K562 (cell line): ENCODE results near the gene FAM228A. TPM values are rescaled to one million over a fixed set of nuclear protein-coding genes. Genes with fewer than 3 reads are reported as not detected.

ENCODE experiments used
- ATAC-seq: fragments of 200-7000 bp; cut with Tn5 transposase; 3 replicates; pipeline ENCODE4 v1.9.1; 2020; ENCODE audit warnings: moderate library complexity
- BruUV-seq: library from RNA; stranded (reverse); fragments of 400-500 nt; replicated peaks from 2 replicates; lab custom pipeline; 2021; lab: Mats Ljungman, UMichigan
- CTCF ChIA-PET: fragments of 300-600 bp; formaldehyde crosslinking; extraction: SDS; loops from one replicate; lab custom pipeline; 2021; ENCODE audit warnings: low intra/inter-chr PET ratio; lab: Yijun Ruan, JAX
- POLR2A ChIA-PET: fragments of 300-600, 350-650 bp; sonication (Branson Sonifier 250); formaldehyde crosslinking; extraction: SDS; loops from one replicate; lab custom pipeline; 2021; ENCODE audit warnings: antibody characterized with exemption, inconsistent platforms; lab: Yijun Ruan, JAX
- DNase-seq, 4 experiments: peaks; one replicate each; pipeline versions ENCODE4 v3.0.0 to v3.0.0-alpha.2; 2011 to 2018; ENCODE audit warnings: low spot score in 3 of 4, mixed read lengths in 3 of 4; ENCODE audit errors: extremely low read depth in 1 of 4
- FAIRE-seq: peaks from 2 replicates; lab custom pipeline; 2011; peaks lifted over from hg19 to GRCh38; lab: Jason Lieb, UNC
- H2AFZ ChIP-seq: 2 replicates; pipeline ENCODE4 v1.6.0; 2011; ENCODE audit warnings: low read depth, low read length, control low read depth, inconsistent platforms
- H3K27ac ChIP-seq: fragments of 200-600 bp; 3 replicates; pipeline ENCODE4 v1.8.0; 2011; ENCODE audit warnings: low read depth, mild to moderate bottlenecking, control low read depth, inconsistent platforms, low read length, moderate library complexity, mixed read lengths; ENCODE audit errors: extremely low read depth
- H3K27me3 ChIP-seq, 2 experiments: fragments of 300-600 bp in 1 of 2; 2 replicates in 1 of 2; 3 replicates in 1 of 2; pipeline versions ENCODE4 v1.6.0 to v1.8.0; 2011; ENCODE audit warnings: inconsistent platforms in 2 of 2, low read length in 2 of 2, mild to moderate bottlenecking in 1 of 2, mixed read lengths in 1 of 2, moderate library complexity in 1 of 2; ENCODE audit not compliant: control insufficient read depth in 2 of 2, insufficient read depth in 2 of 2
- H3K36me3 ChIP-seq: fragments of 300-600 bp; 3 replicates; pipeline ENCODE4 v1.8.0; 2011; ENCODE audit warnings: mild to moderate bottlenecking, low read length, inconsistent platforms; ENCODE audit not compliant: control insufficient read depth, insufficient read depth
- H3K4me1 ChIP-seq, 2 experiments: fragments of 200-600 bp in 1 of 2; replicated peaks in 1 of 2; 2 replicates in 1 of 2; 3 replicates in 1 of 2; pipeline versions ENCODE4 v1.5.1 to v1.8.0; 2011; ENCODE audit warnings: inconsistent platforms in 2 of 2, low read length in 2 of 2, mild to moderate bottlenecking in 1 of 2, mixed read lengths in 1 of 2, moderate library complexity in 1 of 2; ENCODE audit not compliant: control insufficient read depth in 2 of 2, insufficient read depth in 2 of 2
- H3K4me2 ChIP-seq: 2 replicates; pipeline ENCODE4 v1.6.1; 2011; ENCODE audit warnings: low read length, control low read depth, inconsistent platforms, mixed read lengths; ENCODE audit not compliant: insufficient read depth
- H3K4me3 ChIP-seq: fragments of 200-600 bp; sonication (generic), shearing (Covaris generic); 2 replicates; pipeline ENCODE4 v1.5.1; 2016; ENCODE audit warnings: control low read depth, inconsistent platforms
- H3K79me2 ChIP-seq: fragments of 200-600 bp; 3 replicates; pipeline ENCODE4 v1.8.0; 2011; ENCODE audit warnings: low read length, inconsistent platforms; ENCODE audit not compliant: control insufficient read depth, insufficient read depth
- H3K9ac ChIP-seq, 2 experiments: 2 replicates each; pipeline versions ENCODE4 v1.6.0 to v1.6.1; 2011; ENCODE audit warnings: low read depth in 2 of 2, low read length in 2 of 2, control low read depth in 1 of 2, inconsistent platforms in 1 of 2, mild to moderate bottlenecking in 1 of 2, mixed read lengths in 1 of 2; ENCODE audit not compliant: insufficient read depth in 1 of 2
- H3K9me1 ChIP-seq: one replicate; pipeline ENCODE4 v1.6.0; 2011; ENCODE audit warnings: inconsistent platforms, mild to moderate bottlenecking, low read length, moderate library complexity; ENCODE audit not compliant: control insufficient read depth, insufficient read depth
- H3K9me3 ChIP-seq: replicated peaks from 2 replicates; pipeline ENCODE4 v1.5.1; 2011; ENCODE audit warnings: low read depth, low read length, inconsistent platforms; ENCODE audit not compliant: control insufficient read depth, insufficient read depth
- H4K20me1 ChIP-seq: replicated peaks from 2 replicates; pipeline ENCODE4 v1.6.1; 2011; ENCODE audit warnings: low read length, inconsistent platforms, mixed read lengths; ENCODE audit not compliant: control insufficient read depth, insufficient read depth
- BACH1 ChIP-seq: fragments of 200-800 bp; sonication (Bioruptor generic); IDR thresholded peaks from 2 replicates; pipeline ENCODE4 v1.6.1; 2016; ENCODE audit warnings: missing genetic modification characterization, missing compliant biosample characterization
- BRF2 ChIP-seq: IDR thresholded peaks from 3 replicates; pipeline ENCODE4 v1.6.1; 2011; ENCODE audit warnings: borderline replicate concordance, mild to moderate bottlenecking; ENCODE audit not compliant: insufficient read length, insufficient read depth
- CREBBP ChIP-seq: IDR thresholded peaks from one replicate; pipeline ENCODE4 v1.6.1; 2012; ENCODE audit warnings: low read depth, mild to moderate bottlenecking, control low read depth, inconsistent platforms, low read length
- CTCF ChIP-seq, 3 experiments: IDR thresholded peaks in 2 of 3; conservative IDR thresholded peaks in 1 of 3; 2 replicates each; pipeline ENCODE4 v1.5.1; 2011 to 2012; ENCODE audit warnings: low read length in 3 of 3, mild to moderate bottlenecking in 3 of 3, control low read depth in 2 of 3, improper control_type of control experiment in 1 of 3, inconsistent platforms in 1 of 3, low read depth in 1 of 3, mixed read lengths in 1 of 3, moderate library complexity in 1 of 3; ENCODE audit not compliant: insufficient read depth in 2 of 3
- HEY1 ChIP-seq: fragments of 250-450 bp; sonication (Bioruptor Pico); IDR thresholded peaks from 2 replicates; pipeline ENCODE4 v1.5.0; 2020; ENCODE audit warnings: mild to moderate bottlenecking, moderate library complexity, borderline replicate concordance
- HNRNPK ChIP-seq: fragments of 200-400 bp; formaldehyde crosslinking; IDR thresholded peaks from one replicate; pipeline ENCODE4 v1.6.1; 2018; ENCODE audit warnings: mild to moderate bottlenecking, low read depth, low read length; ENCODE audit not compliant: poor library complexity, severe bottlenecking
- KLF13 ChIP-seq: fragments of 450-650 bp; IDR thresholded peaks from 2 replicates; pipeline ENCODE4 v1.6.1; 2016; ENCODE audit warnings: missing genetic modification characterization, low read depth, mild to moderate bottlenecking, missing compliant biosample characterization, moderate library complexity, borderline replicate concordance
- LARP7 ChIP-seq: fragments of 450-650 bp; IDR thresholded peaks from 2 replicates; pipeline ENCODE4 v1.6.1; 2016
- MEIS2 ChIP-seq: fragments of 450-650 bp; IDR thresholded peaks from 2 replicates; pipeline ENCODE4 v1.6.1; 2014; ENCODE audit warnings: mild to moderate bottlenecking; ENCODE audit not compliant: partially characterized antibody
- NCOA1 ChIP-seq: fragments of 450-650 bp; IDR thresholded peaks from 2 replicates; pipeline ENCODE4 v1.6.1; 2016; ENCODE audit warnings: low read depth
- NUFIP1 ChIP-seq: fragments of 450-650 bp; IDR thresholded peaks from 2 replicates; pipeline ENCODE4 v1.6.1; 2018; ENCODE audit not compliant: partially characterized antibody
- ZNF263 ChIP-seq: sonication (generic); formaldehyde crosslinking; IDR thresholded peaks from 2 replicates; pipeline ENCODE4 v1.8.0; 2022; ENCODE audit warnings: mild to moderate bottlenecking, missing genetic modification reagents, borderline replicate concordance
- WGBS: fragments of 100-300 bp; shearing (Covaris generic); methylation state at CpG from one replicate; pipeline ENCODE4 v1.1.6; 2016; ENCODE audit warnings: low coverage, mixed read lengths; ENCODE audit not compliant: insufficient coverage; ENCODE audit errors: missing lambda C conversion rate; 5-methylcytosine and 5-hydroxymethylcytosine counted together
- in situ Hi-C: fragments of 300-500 bp; cut with MboI; formaldehyde crosslinking; loops from 4 replicates; pipeline ENCODE4 v1.15.0; 2018; ENCODE audit warnings: inconsistent platforms, mixed read lengths
- intact Hi-C: fragments of 100-400 bp; cut with micrococcal nuclease; formaldehyde crosslinking; loops from 2 replicates; pipeline ENCODE4 v1.14.2; 2022
- polyA plus RNA-seq, 8 experiments: library from polyadenylated mRNA; depleted of rRNA in 4 of 8; stranded (reverse) in 5 of 8; unstranded in 3 of 8; fragments of >200 nt; fragmentation: Nextera tagmentation in 2 of 8; fragmentation: Illumina TruSeq in 1 of 8; extraction: Ambion mirVana in 2 of 8; extraction: Trizol in 1 of 8; gene quantifications; 2 replicates each; pipeline versions ENCODE4 v1.2.1 to v1.2.3, GENCODE V29; 2011 to 2014; ENCODE audit warnings: inconsistent platforms in 1 of 8, missing spikeins in 1 of 8
- total RNA-seq, 7 experiments: library from RNA; depleted of rRNA in 6 of 7; stranded (reverse); fragments of >200 nt in 6 of 7; fragmentation: Illumina TruSeq in 2 of 7; extraction: Trizol in 2 of 7; gene quantifications; 2 replicates each; pipeline versions ENCODE4 v1.2.1 to v1.2.3, GENCODE V29; 2011 to 2021; ENCODE audit warnings: low replicate concordance in 1 of 7

The FAM228A gene
- total and polyA plus RNA-seq, 9 of the 15 experiments (the other 6 are each of a cell fraction or from before 2014, with no cell fraction given): not detected

- Histone ChIP-seq H3K9ac (no peak overlapping the region), H3K4me1 (no peaks in the 10 kb centered on the region), H4K20me1 (no peaks in the 10 kb centered on the region), H3K4me2 (no peak overlapping the region), H3K9me1 (no peaks in the 10 kb centered on the region), H3K36me3 (no peaks in the 10 kb centered on the region), H2AFZ (no peak overlapping the region), H3K79me2 (no peaks in the 10 kb centered on the region), H3K9me3 (no peaks in the 10 kb centered on the region), H3K27me3 (no peaks in the 10 kb centered on the region), H3K27ac (no peak overlapping the region), H3K4me3 (no peak overlapping the region)
- ATAC-seq: no peak
- TF ChIP-seq BACH1 (tag) (no peak), LARP7 (no peak), CREBBP (no peak), HNRNPK (no peak), NCOA1 (no peak), NUFIP1 (no peak), HEY1 (no peak), CTCF (IDR thresholded peaks at IDR 0.05 in 2 of 3, conservative IDR thresholded peaks at IDR 0.05 in 1 of 3; ENCODE audit: insufficient read depth in 2 of 3, low read depth in 1 of 3, low read length in 3 of 3) (no peak), MEIS2 (no peak), KLF13 (no peak), BRF2 (no peak), ZNF263 (CRISPR knock-in tag) (no peak)
- no peak for DNase-seq
- intact Hi-C loops: no loop called here
- ChIA-PET CTCF (no interaction called here), POLR2A (no interaction called here)
- FAIRE-seq: no peak
- in situ Hi-C loops: no loop called here
- 100% methylated on average over 1 of the region's 1 CpG for WGBS
- BruUV-seq: no TSS peak
Measured at GRCh38 chr2:24239553-24239952, 64.7 kb downstream of the FAM228A start.

Other genes with a start within 250 kb of the FAM228A start
Only the 7 nearest of the 10 such genes appear.
- gene MFSD2B, start 165.0 kb upstream of the FAM228A start, total RNA-seq (2014; rRNA removed): 5.5 and 9.1 TPM in 2 replicates
- 5.2 and 6.8 TPM in 2 replicates for gene MFSD2B, start 165.0 kb upstream of the FAM228A start, total RNA-seq (2014; rRNA removed; fragmentation: Illumina TruSeq; extraction: Trizol)
- 7.2 and 8.0 TPM in 2 replicates for gene MFSD2B, start 165.0 kb upstream of the FAM228A start, total RNA-seq (2015; rRNA removed; fragmentation: Illumina TruSeq; extraction: Trizol)
- 10.4 and 10.9 TPM in 2 replicates for gene MFSD2B, start 165.0 kb upstream of the FAM228A start, total RNA-seq (2021)
- 6.8 and 8.0 TPM in 2 replicates for gene MFSD2B, start 165.0 kb upstream of the FAM228A start, polyA plus RNA-seq (2011; rRNA removed)
- 10.5 and 10.7 TPM in 2 replicates for gene MFSD2B, start 165.0 kb upstream of the FAM228A start, polyA plus RNA-seq (2014; fragmentation: Illumina TruSeq; extraction: Trizol)
- 1 to 10 TPM; 2.6 to 3.6 TPM for gene MFSD2B, start 165.0 kb upstream of the FAM228A start, polyA plus RNA-seq (2014; fragmentation: Nextera tagmentation; extraction: Ambion mirVana)
- 8.4 and 9.9 TPM in 2 replicates for gene MFSD2B, start 165.0 kb upstream of the FAM228A start, polyA plus RNA-seq (2014; rRNA removed)
- 10.1 and 13.2 TPM in 2 replicates for gene WDCP, start 127.7 kb upstream of the FAM228A start, total RNA-seq (2014; rRNA removed)
- gene WDCP, start 127.7 kb upstream of the FAM228A start, total RNA-seq (2014; rRNA removed; fragmentation: Illumina TruSeq; extraction: Trizol): 21.8 and 23.0 TPM in 2 replicates
- 20.0 and 20.8 TPM in 2 replicates for gene WDCP, start 127.7 kb upstream of the FAM228A start, total RNA-seq (2015; rRNA removed; fragmentation: Illumina TruSeq; extraction: Trizol)
- gene WDCP, start 127.7 kb upstream of the FAM228A start, total RNA-seq (2021): 30.4 and 31.0 TPM in 2 replicates
- gene WDCP, start 127.7 kb upstream of the FAM228A start, polyA plus RNA-seq (2011; rRNA removed): 36.2 and 41.4 TPM in 2 replicates
- gene WDCP, start 127.7 kb upstream of the FAM228A start, polyA plus RNA-seq (2014; fragmentation: Illumina TruSeq; extraction: Trizol): 18.9 and 24.9 TPM in 2 replicates
- gene WDCP, start 127.7 kb upstream of the FAM228A start, polyA plus RNA-seq (2014; fragmentation: Nextera tagmentation; extraction: Ambion mirVana): 10 to 100 TPM; 11.9 to 25.1 TPM
- 14.2 and 16.2 TPM in 2 replicates for gene WDCP, start 127.7 kb upstream of the FAM228A start, polyA plus RNA-seq (2014; rRNA removed)
- 1.6 and 2.0 TPM in 2 replicates for gene FKBP1B, start 125.3 kb upstream of the FAM228A start, total RNA-seq (2014; rRNA removed)
- gene FKBP1B, start 125.3 kb upstream of the FAM228A start, total RNA-seq (2014; rRNA removed; fragmentation: Illumina TruSeq; extraction: Trizol): 2.4 and 2.8 TPM in 2 replicates
- gene FKBP1B, start 125.3 kb upstream of the FAM228A start, total RNA-seq (2015; rRNA removed; fragmentation: Illumina TruSeq; extraction: Trizol): 1.3 and 1.6 TPM in 2 replicates
- 1.6 and 2.4 TPM in 2 replicates for gene FKBP1B, start 125.3 kb upstream of the FAM228A start, total RNA-seq (2021)
- gene FKBP1B, start 125.3 kb upstream of the FAM228A start, polyA plus RNA-seq (2011; rRNA removed): 9.4 and 14.1 TPM in 2 replicates
- gene FKBP1B, start 125.3 kb upstream of the FAM228A start, polyA plus RNA-seq (2014; fragmentation: Illumina TruSeq; extraction: Trizol): 2.8 and 2.9 TPM in 2 replicates
- 1 to 10 TPM in 1 of 2 experiments, under 1 TPM in 1; 0.58 to 1.2 TPM for gene FKBP1B, start 125.3 kb upstream of the FAM228A start, polyA plus RNA-seq (2014; fragmentation: Nextera tagmentation; extraction: Ambion mirVana)
- gene FKBP1B, start 125.3 kb upstream of the FAM228A start, polyA plus RNA-seq (2014; rRNA removed): 2.3 and 3.7 TPM in 2 replicates
- 170 and 188 TPM in 2 replicates for gene SF3B6, start 98.7 kb upstream of the FAM228A start, total RNA-seq (2014; rRNA removed)
- 290 and 295 TPM in 2 replicates for gene SF3B6, start 98.7 kb upstream of the FAM228A start, total RNA-seq (2014; rRNA removed; fragmentation: Illumina TruSeq; extraction: Trizol)
- 257 and 279 TPM in 2 replicates for gene SF3B6, start 98.7 kb upstream of the FAM228A start, total RNA-seq (2015; rRNA removed; fragmentation: Illumina TruSeq; extraction: Trizol)
- 146 and 167 TPM in 2 replicates for gene SF3B6, start 98.7 kb upstream of the FAM228A start, total RNA-seq (2021)
- 341 and 473 TPM in 2 replicates for gene SF3B6, start 98.7 kb upstream of the FAM228A start, polyA plus RNA-seq (2011; rRNA removed)
- gene SF3B6, start 98.7 kb upstream of the FAM228A start, polyA plus RNA-seq (2014; fragmentation: Illumina TruSeq; extraction: Trizol): 255 and 293 TPM in 2 replicates
- gene SF3B6, start 98.7 kb upstream of the FAM228A start, polyA plus RNA-seq (2014; fragmentation: Nextera tagmentation; extraction: Ambion mirVana): 100 to 1,000 TPM; 535 to 591 TPM
- 378 and 407 TPM in 2 replicates for gene SF3B6, start 98.7 kb upstream of the FAM228A start, polyA plus RNA-seq (2014; rRNA removed)
- 7.8 and 8.1 TPM in 2 replicates for gene TP53I3, start 90.2 kb upstream of the FAM228A start, total RNA-seq (2014; rRNA removed)
- gene TP53I3, start 90.2 kb upstream of the FAM228A start, total RNA-seq (2014; rRNA removed; fragmentation: Illumina TruSeq; extraction: Trizol): 3.3 and 3.9 TPM in 2 replicates
- gene TP53I3, start 90.2 kb upstream of the FAM228A start, total RNA-seq (2015; rRNA removed; fragmentation: Illumina TruSeq; extraction: Trizol): 5.6 and 6.1 TPM in 2 replicates
- 6.1 and 8.2 TPM in 2 replicates for gene TP53I3, start 90.2 kb upstream of the FAM228A start, total RNA-seq (2021)
- 4.2 and 4.6 TPM in 2 replicates for gene TP53I3, start 90.2 kb upstream of the FAM228A start, polyA plus RNA-seq (2011; rRNA removed)
- gene TP53I3, start 90.2 kb upstream of the FAM228A start, polyA plus RNA-seq (2014; fragmentation: Illumina TruSeq; extraction: Trizol): 4.8 and 5.7 TPM in 2 replicates
- 1 to 10 TPM in 1 of 2 experiments, under 1 TPM in 1; 0.65 to 1.3 TPM for gene TP53I3, start 90.2 kb upstream of the FAM228A start, polyA plus RNA-seq (2014; fragmentation: Nextera tagmentation; extraction: Ambion mirVana)
- 9.5 and 10.3 TPM in 2 replicates for gene TP53I3, start 90.2 kb upstream of the FAM228A start, polyA plus RNA-seq (2014; rRNA removed)
- gene PFN4, start 51.7 kb upstream of the FAM228A start, total RNA-seq (2014; rRNA removed): 0.45 and 0.65 TPM in 2 replicates
- 0.51 and 0.73 TPM in 2 replicates for gene PFN4, start 51.7 kb upstream of the FAM228A start, total RNA-seq (2014; rRNA removed; fragmentation: Illumina TruSeq; extraction: Trizol)
- 0.41 and 0.54 TPM in 2 replicates for gene PFN4, start 51.7 kb upstream of the FAM228A start, total RNA-seq (2015; rRNA removed; fragmentation: Illumina TruSeq; extraction: Trizol)
- gene PFN4, start 51.7 kb upstream of the FAM228A start, total RNA-seq (2021): 0.16 and 0.56 TPM in 2 replicates
- 0.26 TPM in 1 of 2 replicates, not detected in the other for gene PFN4, start 51.7 kb upstream of the FAM228A start, polyA plus RNA-seq (2011; rRNA removed)
- gene PFN4, start 51.7 kb upstream of the FAM228A start, polyA plus RNA-seq (2014; fragmentation: Illumina TruSeq; extraction: Trizol): 0.31 TPM in 1 of 2 replicates, not detected in the other
- under 1 TPM; 0.07 to 0.15 TPM for gene PFN4, start 51.7 kb upstream of the FAM228A start, polyA plus RNA-seq (2014; fragmentation: Nextera tagmentation; extraction: Ambion mirVana)
- gene PFN4, start 51.7 kb upstream of the FAM228A start, polyA plus RNA-seq (2014; rRNA removed): not detected in 2 replicates
- 1.9 and 2.0 TPM in 2 replicates for gene FAM228B, start 51.6 kb upstream of the FAM228A start, total RNA-seq (2014; rRNA removed)
- gene FAM228B, start 51.6 kb upstream of the FAM228A start, total RNA-seq (2014; rRNA removed; fragmentation: Illumina TruSeq; extraction: Trizol): 2.7 and 3.7 TPM in 2 replicates
- 3.6 and 3.7 TPM in 2 replicates for gene FAM228B, start 51.6 kb upstream of the FAM228A start, total RNA-seq (2015; rRNA removed; fragmentation: Illumina TruSeq; extraction: Trizol)
- 1.9 and 2.1 TPM in 2 replicates for gene FAM228B, start 51.6 kb upstream of the FAM228A start, total RNA-seq (2021)
- gene FAM228B, start 51.6 kb upstream of the FAM228A start, polyA plus RNA-seq (2011; rRNA removed): 3.5 and 4.1 TPM in 2 replicates
- 2.0 and 2.6 TPM in 2 replicates for gene FAM228B, start 51.6 kb upstream of the FAM228A start, polyA plus RNA-seq (2014; fragmentation: Illumina TruSeq; extraction: Trizol)
- gene FAM228B, start 51.6 kb upstream of the FAM228A start, polyA plus RNA-seq (2014; fragmentation: Nextera tagmentation; extraction: Ambion mirVana): 1 to 10 TPM; 1.1 to 1.3 TPM
- gene FAM228B, start 51.6 kb upstream of the FAM228A start, polyA plus RNA-seq (2014; rRNA removed): 1.4 and 3.0 TPM in 2 replicates